ENCODE measurements around the gene FAM181B. TPM values are rescaled to one million over a fixed set of nuclear protein-coding genes. Genes with fewer than 3 reads are reported as not detected.

FAM181B gene
- total and polyA plus RNA-seq, 2 donors (not counting 3 experiments of a cell fraction or from before 2014, with no cell fraction given) = not detected

GRCh38 chr11:82778776-82779175, 45.1 kb upstream of the FAM181B start:
- Histone ChIP-seq H3K27me3 (ENCODE audit: control insufficient read depth in 2 of 2, insufficient read depth in 2 of 2, low read length in 2 of 2) (no peaks in the 10 kb centered on the region), H3K4me1 (ENCODE audit: control insufficient read depth, extremely low read depth, insufficient read depth, low read length) (peaks cover 2% of the 10 kb centered on the region), H3K4me2 (ENCODE audit: insufficient read depth, low read length) (no peak overlapping the region), H3K9me1 (replicated peaks; ENCODE audit: control insufficient read depth, extremely low read depth, insufficient read depth, low read length) (no peaks in the 10 kb centered on the region), H3K79me2 (ENCODE audit: control insufficient read depth, insufficient read depth, low read length) (no peaks in the 10 kb centered on the region), H3K9ac (replicated peaks; ENCODE audit: extremely low read depth, insufficient read depth, low read length) (no peak overlapping the region), H4K20me1 (replicated peaks; ENCODE audit: control insufficient read depth, extremely low read depth, insufficient read depth, low read length) (no peaks in the 10 kb centered on the region), H3K4me3 (replicated peaks in 1 of 3; ENCODE audit: insufficient read depth in 1 of 3, low read depth in 1 of 3, low read length in 3 of 3) (no peak overlapping the region), H3K36me3 (ENCODE audit: control insufficient read depth in 2 of 2, extremely low read depth in 1 of 2, insufficient read depth in 2 of 2, low read length in 2 of 2) (no peaks in the 10 kb centered on the region), H2AFZ (ENCODE audit: low read depth, low read length) (no peak overlapping the region), H3K9me3 (replicated peaks; ENCODE audit: control insufficient read depth, insufficient read depth, low read length) (no peaks in the 10 kb centered on the region), H3K27ac (ENCODE audit: insufficient read depth, low read depth, low read length) (no peak overlapping the region)
- TF ChIP-seq GATA2 (IDR thresholded peaks at IDR 0.05; ENCODE audit: insufficient read depth, insufficient read length, low read depth, low read length) (no peak), POLR2AphosphoS5 (IDR thresholded peaks at IDR 0.05; ENCODE audit: insufficient read depth, low read depth, low read length) (no peak), CTCF (IDR thresholded peaks at IDR 0.05; ENCODE audit: extremely low read depth in 1 of 2, insufficient read depth in 1 of 2, low read depth in 1 of 2, low read length in 2 of 2) (no peak), POLR2A (IDR thresholded peaks at IDR 0.05; ENCODE audit: low read depth, low read length) (no peak), JUN (IDR thresholded peaks at IDR 0.05; ENCODE audit: borderline replicate concordance, insufficient read depth, insufficient read length, low read depth) (no peak), MYC (IDR thresholded peaks at IDR 0.05; ENCODE audit: low read depth, low read length) (no peak), MAX (IDR thresholded peaks at IDR 0.05; ENCODE audit: insufficient read depth, insufficient read length) (no peak), EZH2 (IDR thresholded peaks at IDR 0.05; ENCODE audit: borderline replicate concordance, low read depth, low read length, severe bottlenecking) (no peak), FOS (IDR thresholded peaks at IDR 0.05; ENCODE audit: borderline replicate concordance, insufficient read depth, low read length) (no peak)
- CTCF ChIA-PET = interaction anchor here (1.1 to 2.9 kb wide), 4 partner anchors 15 to 89 kb away, joined by 3 to 13 read pairs (median 4); no protein-coding TSS in a partner anchor
- dilution Hi-C loops (cut with MboI; ENCODE audit: extremely low pct_ligation_motif_present, low sequenced_read_pairs) = no loop called here
- POLR2A ChIA-PET = no interaction called here
- BruUV-seq (replicated peaks) = no TSS peak
- DNase-seq (ENCODE audit: low read depth, low spot score) (no peak), FAIRE-seq (no peak)
- intact Hi-C loops (cut with micrococcal nuclease) = loop anchor here (5.0 kb wide), 1 partner anchor 379 kb away; the partner anchor contains the start of gene PCF11
